GM12878 (cell line): ENCODE data around the gene GABRB2. TPM values are rescaled to one million over a fixed set of nuclear protein-coding genes. Genes with fewer than 3 reads are reported as not detected.

ENCODE experiments used
- BACH1 ChIP-seq: fragments of 450-650 bp; IDR thresholded peaks from 2 replicates; pipeline ENCODE4 v1.6.1; 2017; ENCODE audit warnings: mild to moderate bottlenecking, borderline replicate concordance
- BCL11A ChIP-seq: IDR thresholded peaks from 2 replicates; pipeline ENCODE4 v1.6.1; 2011; ENCODE audit warnings: low read depth, low read length
- CBFB ChIP-seq: IDR thresholded peaks from 2 replicates; pipeline ENCODE4 v1.6.1; 2016; ENCODE audit warnings: antibody characterized with exemption, low read depth
- CUX1 ChIP-seq: IDR thresholded peaks from 2 replicates; pipeline ENCODE4 v1.6.1; 2012; ENCODE audit warnings: improper control_type of control experiment, low read depth, low read length; ENCODE audit not compliant: insufficient replicate concordance
- NFIC ChIP-seq: IDR thresholded peaks from 2 replicates; pipeline ENCODE4 v1.6.1; 2012; ENCODE audit warnings: low read depth, mild to moderate bottlenecking, inconsistent platforms, low read length, moderate library complexity
- SKIL ChIP-seq: fragments of 450-650 bp; IDR thresholded peaks from 2 replicates; pipeline ENCODE4 v1.6.1; 2017; ENCODE audit warnings: mild to moderate bottlenecking, low read depth, inconsistent platforms; ENCODE audit not compliant: poor library complexity, severe bottlenecking
- polyA plus RNA-seq, 11 experiments: library from polyadenylated mRNA; depleted of rRNA in 4 of 11; unstranded in 6 of 11; stranded (reverse) in 5 of 11; fragments of >200 nt; fragmentation: Nextera tagmentation in 4 of 11; fragmentation: Illumina TruSeq in 1 of 11; extraction: Ambion mirVana in 4 of 11; extraction: Trizol in 1 of 11; gene quantifications; 1 replicate in 1 of 11; 2 replicates in 10 of 11; pipeline versions ENCODE4 v1.2.1 to v1.2.3, GENCODE V29; 2011 to 2016; ENCODE audit warnings: inconsistent platforms in 2 of 11, missing spikeins in 2 of 11, low read depth in 1 of 11
- total RNA-seq, 4 experiments: library from RNA; depleted of rRNA in 3 of 4; stranded (reverse); fragments of >200 nt in 3 of 4; fragmentation: Illumina TruSeq in 1 of 4; extraction: Trizol in 1 of 4; gene quantifications; 2 replicates each; pipeline versions ENCODE4 v1.2.1 to v1.2.3, GENCODE V29; 2013 to 2021

Gene GABRB2
- total and polyA plus RNA-seq, 10 of the 15 experiments (the other 5 are each of a cell fraction or from before 2014, with no cell fraction given), result 0.12 to 0.85 (median 0.43) TPM

GRCh38 chr5:161481922-161482321 is 64.6 kb downstream of the GABRB2 start (continued):
- TF ChIP-seq SKIL, result peak; percentile 63
- TF ChIP-seq BCL11A, result peak; percentile 31; the same call in 1 of the 2 replicates
- TF ChIP-seq CUX1, result peak; percentile 83
- TF ChIP-seq NFIC, result peak; percentile 65; the same call in 1 of the 2 replicates
- 0 out of 2 replicates have a peak, but pooled peaks have one; percentile 22 for TF ChIP-seq BACH1
- TF ChIP-seq CBFB, result peak; percentile 22; the same call in 1 of the 2 replicates
